Measurements from ENCODE around the gene SYNJ2.

SYNJ2 gene

GRCh38 chr6:158086504-158087223 is 105.0 kb downstream of the SYNJ2 start:
- DNase-seq = no peak

- DNase-seq = no peak
Measured at GRCh38 chr6:158087224-158087867, 105.7 kb downstream of the SYNJ2 start.

GRCh38 chr6:158092806-158093205 is 111.1 kb downstream of the SYNJ2 start:
- no peak for DNase-seq

GRCh38 chr6:158095031-158095430 is 113.4 kb downstream of the SYNJ2 start:
- DNase-seq = no peak

- DNase-seq = no peak
Measured at GRCh38 chr6:158095671-158096070, 114.0 kb downstream of the SYNJ2 start.

GRCh38 chr6:158103228-158103627 is 121.6 kb downstream of the SYNJ2 start:
- no peak for DNase-seq

- no peak for DNase-seq
Measured at GRCh38 chr6:158104696-158105095, 123.0 kb downstream of the SYNJ2 start.

GRCh38 chr6:158109748-158110147 is 128.1 kb downstream of the SYNJ2 start:
- no peak for DNase-seq

GRCh38 chr6:158110986-158111385 is 129.3 kb downstream of the SYNJ2 start:
- DNase-seq = no peak

GRCh38 chr6:158111987-158112386 is 130.3 kb downstream of the SYNJ2 start:
- DNase-seq = no peak

- no peak for DNase-seq
Measured at GRCh38 chr6:158113802-158114201, 132.1 kb downstream of the SYNJ2 start.

- no peak for DNase-seq
Measured at GRCh38 chr6:158115102-158115501, 133.4 kb downstream of the SYNJ2 start.

- no peak for DNase-seq
Measured at GRCh38 chr6:158115508-158115907, 133.8 kb downstream of the SYNJ2 start.

- no peak for DNase-seq
Measured at GRCh38 chr6:158118886-158119285, 137.2 kb downstream of the SYNJ2 start.

GRCh38 chr6:158121335-158121734 is 139.7 kb downstream of the SYNJ2 start:
- no peak for DNase-seq

GRCh38 chr6:158122048-158122447 is 140.4 kb downstream of the SYNJ2 start:
- DNase-seq = no peak

GRCh38 chr6:158124288-158124687 is 142.6 kb downstream of the SYNJ2 start:
- no peak for DNase-seq

GRCh38 chr6:158125271-158125670 is 143.6 kb downstream of the SYNJ2 start:
- DNase-seq = no peak

- no peak for DNase-seq
Measured at GRCh38 chr6:158131926-158132325, 150.3 kb downstream of the SYNJ2 start.

- no peak for DNase-seq
Measured at GRCh38 chr6:158142789-158143188, 161.1 kb downstream of the SYNJ2 start.

GRCh38 chr6:158143700-158144099 is 162.0 kb downstream of the SYNJ2 start:
- DNase-seq = no peak

All from NCI-H510A (cell line).